ENCODE data around the gene TMPRSS13.

TMPRSS13 gene

GRCh38 chr11:117877120-117877784 lies 52.0 kb downstream of the TMPRSS13 start:
- ChIA-PET CTCF (interaction anchor here (0.7 to 1.4 kb wide), 3 partner anchors 16 to 70 kb away, joined by 3 read pairs; no protein-coding TSS in a partner anchor), POLR2A (interaction anchor here (0.7 to 1.6 kb wide), 4 partner anchors 8 to 44 kb away, joined by 3 to 7 read pairs (median 4); no protein-coding TSS in a partner anchor)
- no peak for TF ChIP-seq HDGF (IDR thresholded peaks at IDR 0.05; ENCODE audit: borderline replicate concordance)
- no peak for TF ChIP-seq SUZ12 (IDR thresholded peaks at IDR 0.05)
- TF ChIP-seq ZNF384 (IDR thresholded peaks at IDR 0.05) = no peak
- no peak for TF ChIP-seq PKNOX1 (IDR thresholded peaks at IDR 0.05)
- TF ChIP-seq ELF4 (IDR thresholded peaks at IDR 0.05) = no peak
- no peak for DNase-seq (ENCODE audit: extremely low spot score)

GRCh38 chr11:117876341-117877119 lies 52.7 kb downstream of the TMPRSS13 start, which contains the start of gene FXYD6:
FXYD6 (minus strand) TSS chr11:117876658; CDS start chr11:117842776, 33,882 bp downstream.
- TF ChIP-seq HDGF (IDR thresholded peaks at IDR 0.05; ENCODE audit: borderline replicate concordance) (no peak), TARDBP (IDR thresholded peaks at IDR 0.05) (no peak), L3MBTL2 (conservative IDR thresholded peaks at IDR 0.05) (0 out of 2 replicates have a peak, but pooled peaks have one; percentile 21), SUZ12 (IDR thresholded peaks at IDR 0.05) (no peak), LEF1 (IDR thresholded peaks at IDR 0.05; ENCODE audit: borderline replicate concordance) (no peak)
- DNase-seq (ENCODE audit: extremely low spot score) = peak; percentile 77
- POLR2A ChIA-PET = interaction anchor here (0.7 to 1.6 kb wide), 4 partner anchors 8 to 45 kb away, joined by 3 to 7 read pairs (median 4); no protein-coding TSS in a partner anchor
- CTCF ChIA-PET = interaction anchor here (0.7 to 1.4 kb wide), 3 partner anchors 15 to 70 kb away, joined by 3 read pairs; no protein-coding TSS in a partner anchor

- TF ChIP-seq FOXA1 (IDR thresholded peaks at IDR 0.05) (no peak), FOXK2 (IDR thresholded peaks at IDR 0.05) (no peak)
- ChIA-PET CTCF (interaction anchor here (1.4 kb wide), 1 partner anchor 31 kb away, joined by 3 read pairs; no protein-coding TSS in a partner anchor), POLR2A (interaction anchor here (1.2 to 1.5 kb wide), 2 partner anchors 9 to 15 kb away, joined by 3 to 7 read pairs; no protein-coding TSS in a partner anchor)
- no peak for DNase-seq (ENCODE audit: extremely low spot score)
Observed at GRCh38 chr11:117876059-117876340, 53.2 kb downstream of the TMPRSS13 start.

- POLR2A ChIA-PET = interaction anchor here (1.2 to 1.5 kb wide), 2 partner anchors 9 to 16 kb away, joined by 3 to 7 read pairs; no protein-coding TSS in a partner anchor
Observed at GRCh38 chr11:117875382-117876058, 53.7 kb downstream of the TMPRSS13 start.

GRCh38 chr11:117874910-117875381 lies 54.3 kb downstream of the TMPRSS13 start:
- DNase-seq (ENCODE audit: extremely low spot score) = no peak
- CTCF ChIA-PET = no interaction called here
- POLR2A ChIA-PET = interaction anchor here (1.2 kb wide), 1 partner anchor 16 kb away, joined by 3 read pairs; no protein-coding TSS in a partner anchor
- TF ChIP-seq SP1 (IDR thresholded peaks at IDR 0.05) (no peak), BHLHE40 (IDR thresholded peaks at IDR 0.05; ENCODE audit: borderline replicate concordance) (no peak)

More at GRCh38 chr11:117875382-117876058, 53.7 kb downstream of the TMPRSS13 start:
- TF ChIP-seq SP1 (IDR thresholded peaks at IDR 0.05) = no peak
- TF ChIP-seq PKNOX1 (IDR thresholded peaks at IDR 0.05) = no peak
- no peak for TF ChIP-seq FOXA1 (IDR thresholded peaks at IDR 0.05)
- TF ChIP-seq HDGF (IDR thresholded peaks at IDR 0.05; ENCODE audit: borderline replicate concordance) = no peak
- TF ChIP-seq BHLHE40 (IDR thresholded peaks at IDR 0.05; ENCODE audit: borderline replicate concordance) = no peak
- TF ChIP-seq ELF4 (IDR thresholded peaks at IDR 0.05) = no peak
- no peak for TF ChIP-seq FOXK2 (IDR thresholded peaks at IDR 0.05)
- TF ChIP-seq ZNF384 (IDR thresholded peaks at IDR 0.05) = no peak
- no peak for TF ChIP-seq NFRKB (IDR thresholded peaks at IDR 0.05)
- no peak for TF ChIP-seq FOXM1 (IDR thresholded peaks at IDR 0.05; ENCODE audit: borderline replicate concordance)
- no peak for TF ChIP-seq L3MBTL2 (conservative IDR thresholded peaks at IDR 0.05)
- CTCF ChIA-PET = interaction anchor here (1.4 kb wide), 1 partner anchor 32 kb away, joined by 3 read pairs; no protein-coding TSS in a partner anchor
- DNase-seq (ENCODE audit: extremely low spot score) = no peak

GRCh38 chr11:117874253-117874909 lies 54.8 kb downstream of the TMPRSS13 start:
- TF ChIP-seq ELF4 (IDR thresholded peaks at IDR 0.05) (no peak), NFRKB (IDR thresholded peaks at IDR 0.05) (no peak), SUZ12 (IDR thresholded peaks at IDR 0.05) (no peak), LEF1 (IDR thresholded peaks at IDR 0.05; ENCODE audit: borderline replicate concordance) (no peak), CTBP1 (IDR thresholded peaks at IDR 0.05; ENCODE audit: borderline replicate concordance) (no peak), PKNOX1 (IDR thresholded peaks at IDR 0.05) (no peak), ARNT (IDR thresholded peaks at IDR 0.05) (no peak), FOXK2 (IDR thresholded peaks at IDR 0.05) (no peak), L3MBTL2 (conservative IDR thresholded peaks at IDR 0.05) (no peak), SP1 (IDR thresholded peaks at IDR 0.05) (no peak)
- ChIA-PET CTCF (no interaction called here), POLR2A (no interaction called here)
- no peak for DNase-seq (ENCODE audit: extremely low spot score)

Measured in HEK293T (cell line).